HG02623 (cell line): ENCODE results near the gene SUPT4H1.

Experiments
- ATAC-seq: cut with Tn5 transposase; IDR thresholded peaks from one replicate; pipeline ENCODE4 v1.9.1; 2021; ENCODE audit warnings: moderate library complexity; ENCODE audit not compliant: unreplicated experiment

The SUPT4H1 gene

DNA sequence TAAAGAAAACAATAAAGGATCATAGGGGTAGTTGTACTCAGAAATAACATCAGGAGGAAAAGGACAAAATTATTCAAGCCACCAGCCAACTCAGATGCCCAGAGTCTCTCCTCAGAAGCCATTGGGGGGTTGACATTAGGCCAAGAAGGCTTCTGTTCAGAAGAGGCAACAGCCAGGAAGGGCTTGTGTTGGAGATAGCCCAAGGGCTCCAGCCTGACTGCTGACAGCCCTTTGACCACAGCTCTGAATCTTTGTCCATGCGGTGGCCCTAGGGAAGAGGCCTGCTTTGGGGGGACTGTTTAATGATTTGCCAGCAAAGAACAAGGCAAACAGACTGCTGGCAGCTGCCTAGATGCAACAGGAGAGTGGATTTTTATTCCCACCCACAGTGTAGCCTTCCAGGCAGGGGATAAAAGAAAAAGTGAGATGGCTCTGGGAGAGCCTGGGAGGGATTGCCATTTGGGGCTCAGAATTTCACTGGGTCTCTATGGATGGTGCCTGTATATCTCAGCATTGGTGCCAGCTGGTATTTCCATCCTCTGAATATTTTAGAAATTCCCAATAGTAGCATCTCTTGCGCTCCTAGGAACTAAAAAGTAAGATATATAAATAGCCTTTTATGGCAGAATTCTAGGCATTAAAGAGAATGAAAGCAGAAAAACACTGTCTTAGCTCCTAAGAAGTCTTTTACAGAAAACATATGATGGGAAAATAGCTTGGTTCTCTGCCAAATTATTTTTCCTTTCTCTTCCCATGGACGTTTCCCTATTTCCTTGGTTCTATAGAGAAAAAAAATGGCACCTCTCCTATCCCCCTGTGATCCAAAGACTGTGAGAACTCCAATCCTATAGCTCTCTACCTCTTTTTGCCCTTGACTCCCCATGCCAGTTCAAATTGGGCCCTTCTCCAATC lies 29.4 kb upstream of the SUPT4H1 start:
- no peak for ATAC-seq

DNA sequence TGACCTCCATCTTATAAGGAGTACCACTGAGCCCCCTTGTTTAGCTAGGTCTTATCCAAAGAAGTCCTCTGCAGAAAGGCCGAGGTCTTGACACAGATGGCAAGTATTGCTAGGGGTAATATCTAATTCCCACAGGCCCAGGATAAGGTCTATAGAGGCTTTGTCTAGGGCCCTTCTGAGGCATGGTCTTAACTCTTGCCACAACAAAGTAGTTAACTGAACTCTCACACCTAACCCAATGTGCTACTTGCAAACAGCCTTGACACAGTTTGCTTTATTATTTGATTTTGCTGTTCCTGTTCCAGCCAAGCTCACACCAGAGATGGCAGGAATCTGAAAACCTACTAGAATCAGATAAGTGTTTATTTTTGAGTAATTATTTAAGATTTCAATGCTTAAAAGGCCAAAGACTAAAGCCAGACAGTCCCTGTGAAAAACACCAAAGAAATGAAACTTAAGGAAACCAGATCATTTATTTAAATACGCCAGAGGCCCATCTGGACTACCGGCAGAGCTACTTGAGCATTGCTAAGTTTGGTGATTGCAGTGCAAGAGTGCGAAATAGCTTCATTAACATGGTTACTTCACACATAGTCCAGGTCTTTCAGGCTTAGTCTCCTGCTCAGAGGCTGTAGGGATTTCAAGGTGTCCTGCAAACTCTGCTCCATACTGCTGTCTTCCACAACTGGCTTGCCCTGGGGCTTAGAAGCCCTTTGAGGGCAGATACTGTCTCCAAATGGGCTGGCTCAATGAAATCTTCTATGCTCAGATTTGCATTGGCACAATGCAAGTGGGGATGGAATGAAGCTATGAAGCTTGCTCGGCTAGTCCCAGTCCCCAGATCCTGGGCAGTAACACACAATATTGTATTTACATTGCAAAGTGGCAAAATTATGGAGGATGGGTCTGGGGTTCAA lies 28.5 kb upstream of the SUPT4H1 start:
- ATAC-seq = no peak

DNA sequence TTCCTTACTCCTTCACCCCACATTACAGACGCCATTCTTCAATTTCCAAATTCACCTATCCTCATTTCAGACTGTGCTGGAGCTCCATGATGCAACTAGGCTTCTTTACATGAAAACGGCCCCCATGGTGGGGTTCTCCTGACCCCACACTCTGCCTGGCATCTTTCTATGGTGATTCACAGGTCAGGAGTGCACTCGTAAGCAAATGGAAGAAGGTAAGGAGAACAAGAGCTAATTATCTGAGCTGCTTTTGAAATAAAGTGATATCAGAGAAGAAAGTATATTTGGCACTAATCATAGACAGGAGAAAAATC lies 27.5 kb upstream of the SUPT4H1 start:
- no peak for ATAC-seq

DNA sequence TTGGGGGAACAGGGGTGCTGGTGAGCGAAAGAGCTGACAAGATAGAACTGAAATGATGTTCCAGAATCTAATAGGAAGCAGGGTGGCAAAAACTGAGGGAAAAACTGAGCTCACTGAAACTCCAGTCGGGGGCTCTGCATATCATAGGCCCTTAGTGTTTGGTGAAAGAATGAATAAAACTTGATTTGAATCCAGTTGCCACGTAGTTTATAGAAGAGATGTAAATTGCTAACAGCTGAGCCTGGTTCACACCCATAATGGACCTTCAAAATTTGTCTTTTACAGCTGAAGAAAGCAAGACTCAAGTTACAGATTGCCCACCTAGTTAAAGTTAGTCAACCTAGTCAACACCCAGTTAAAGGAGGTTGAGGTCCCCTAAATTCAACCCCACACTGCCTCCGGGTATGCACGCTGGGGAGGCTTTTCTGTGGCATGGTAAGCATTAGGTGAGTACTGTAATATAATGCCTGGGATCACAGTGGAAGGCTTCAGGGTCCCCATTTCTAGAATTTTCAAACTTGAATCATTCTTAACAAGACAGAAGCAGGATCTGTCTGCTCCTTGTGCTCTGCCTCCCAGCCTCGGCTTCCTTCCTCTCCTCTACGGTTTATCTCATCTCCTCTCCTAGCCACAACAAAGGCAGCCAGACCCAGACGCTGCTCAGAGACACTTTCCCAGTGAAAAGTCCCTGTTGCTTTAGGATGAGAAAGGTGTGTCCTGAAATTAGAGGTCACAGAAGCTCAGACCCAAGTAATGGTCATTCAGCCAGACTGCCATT lies 26.9 kb upstream of the SUPT4H1 start:
- ATAC-seq = no peak

DNA sequence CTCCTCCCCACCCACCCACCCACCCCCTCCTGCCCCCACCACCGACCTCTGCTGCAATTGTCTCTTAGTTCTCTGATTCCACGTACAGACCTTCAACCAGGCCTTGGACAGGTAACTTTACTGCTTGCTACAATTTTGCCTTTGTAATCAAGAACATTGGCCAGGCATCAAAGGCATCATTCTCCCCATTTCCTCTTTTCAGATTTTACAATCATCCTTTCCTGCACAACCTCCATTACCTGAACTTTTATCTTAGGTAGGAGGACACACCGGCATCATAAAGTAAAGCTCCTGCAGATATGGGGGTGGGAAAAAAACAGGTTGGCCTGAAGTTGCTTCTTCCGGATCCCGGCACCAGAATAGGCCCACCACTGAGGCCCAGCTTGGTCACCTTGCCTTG lies 25.7 kb upstream of the SUPT4H1 start:
- no peak for ATAC-seq

DNA sequence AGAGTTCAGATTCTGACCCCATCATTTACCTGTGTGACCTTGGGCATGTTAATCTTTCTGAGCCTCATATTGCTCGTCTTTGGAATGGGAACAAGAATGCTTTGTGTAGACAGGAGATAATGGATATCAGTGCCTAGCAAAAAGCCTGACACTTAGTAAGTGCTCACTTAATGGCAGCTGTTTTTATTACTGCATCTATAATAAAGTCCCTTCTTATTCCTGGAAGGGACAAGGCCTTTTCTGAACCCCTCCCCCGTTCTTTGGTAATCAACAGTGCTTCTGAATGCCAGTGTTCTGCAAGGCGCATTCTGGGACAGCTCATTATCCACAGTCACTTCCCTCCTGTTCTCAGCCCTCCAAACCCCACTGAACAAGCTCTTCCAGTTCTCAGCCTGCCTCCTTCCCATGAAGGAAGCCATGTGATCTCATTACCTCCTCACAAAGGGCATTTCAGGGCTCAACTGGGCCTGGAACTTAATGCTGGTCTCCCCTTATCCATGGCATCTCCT lies 25.1 kb upstream of the SUPT4H1 start:
- no peak for ATAC-seq

DNA sequence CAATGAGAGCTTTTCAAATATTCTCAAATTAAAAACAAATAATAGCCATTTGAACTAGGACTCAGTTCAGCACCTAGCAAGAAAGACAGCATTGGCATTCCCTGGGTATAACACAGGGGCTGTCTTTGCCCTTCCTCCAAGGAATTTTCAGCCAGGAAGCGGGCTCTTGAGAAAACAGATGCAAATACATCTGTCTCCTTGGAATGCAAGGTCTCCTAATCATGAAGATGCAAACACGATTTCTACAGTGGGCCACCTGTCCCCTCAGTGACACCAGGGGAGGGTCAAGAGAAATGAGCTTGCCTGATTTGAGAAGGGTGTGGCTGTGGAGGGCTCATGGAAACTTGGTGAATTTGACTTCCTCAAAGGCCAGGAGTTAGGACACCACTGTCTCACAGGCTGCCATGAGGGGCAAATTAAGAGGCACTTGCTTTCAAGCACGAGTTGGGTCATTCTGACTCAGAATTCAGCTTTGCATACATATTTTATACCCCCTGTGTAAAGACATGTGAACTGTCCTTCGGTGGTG lies 24.5 kb upstream of the SUPT4H1 start:
- ATAC-seq = no peak

DNA sequence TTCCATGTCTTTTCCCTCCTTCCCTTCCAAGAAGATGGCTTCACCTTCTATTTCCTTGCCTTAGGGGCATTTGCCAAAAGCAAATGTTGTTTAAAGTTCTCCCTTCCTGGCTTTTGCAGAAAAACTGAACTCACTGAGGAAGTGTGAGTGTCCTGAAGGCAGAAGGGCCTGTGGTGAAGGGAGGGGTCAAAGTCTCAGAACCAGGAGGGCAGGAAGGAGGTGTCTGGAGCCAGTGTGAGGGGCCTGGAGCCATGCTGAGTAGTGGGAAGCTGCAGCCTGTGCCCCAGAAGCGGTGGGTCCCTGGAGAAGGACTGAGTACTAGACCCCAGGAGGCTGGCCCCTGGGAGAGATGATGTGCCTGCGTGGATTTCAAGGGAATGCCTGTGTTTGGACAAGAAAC lies 23.8 kb upstream of the SUPT4H1 start:
- no peak for ATAC-seq

DNA sequence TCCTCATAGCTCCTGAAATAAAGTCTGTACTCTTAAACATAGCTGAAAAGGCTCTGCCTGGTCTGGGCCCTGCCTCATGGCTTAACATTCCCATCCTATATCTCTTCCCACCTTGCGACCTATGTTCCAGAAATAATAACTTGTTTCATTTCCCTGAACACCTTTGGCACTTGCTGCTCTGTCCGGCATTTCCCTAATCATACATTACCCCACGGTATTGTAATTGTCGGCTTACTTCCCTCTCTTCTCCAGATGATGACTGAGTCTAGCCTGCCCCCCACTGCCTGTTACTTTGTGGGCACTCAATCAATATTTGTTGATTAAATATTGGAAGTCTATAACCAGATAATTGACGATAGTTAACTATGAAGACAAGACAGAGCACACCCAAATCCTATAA lies 23.3 kb upstream of the SUPT4H1 start:
- no peak for ATAC-seq

DNA sequence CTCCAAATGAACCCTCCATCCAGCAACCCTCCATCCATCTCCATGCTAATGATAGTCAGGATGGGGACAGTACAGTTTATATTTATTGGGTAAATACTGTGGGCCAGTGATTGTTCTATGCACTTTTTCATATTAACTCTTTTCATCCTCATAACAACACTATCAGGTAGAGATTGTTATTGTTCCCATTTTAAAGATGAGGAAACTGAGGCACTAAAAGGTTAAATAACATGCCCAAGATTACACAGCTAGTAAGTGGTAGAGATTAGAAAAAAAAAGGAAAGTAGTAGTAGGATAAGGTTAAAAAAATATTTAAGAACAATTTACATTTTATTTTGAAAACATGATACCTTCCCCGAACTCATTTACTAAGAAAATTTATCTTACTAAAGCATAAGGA lies 21.9 kb upstream of the SUPT4H1 start:
- ATAC-seq = no peak

DNA sequence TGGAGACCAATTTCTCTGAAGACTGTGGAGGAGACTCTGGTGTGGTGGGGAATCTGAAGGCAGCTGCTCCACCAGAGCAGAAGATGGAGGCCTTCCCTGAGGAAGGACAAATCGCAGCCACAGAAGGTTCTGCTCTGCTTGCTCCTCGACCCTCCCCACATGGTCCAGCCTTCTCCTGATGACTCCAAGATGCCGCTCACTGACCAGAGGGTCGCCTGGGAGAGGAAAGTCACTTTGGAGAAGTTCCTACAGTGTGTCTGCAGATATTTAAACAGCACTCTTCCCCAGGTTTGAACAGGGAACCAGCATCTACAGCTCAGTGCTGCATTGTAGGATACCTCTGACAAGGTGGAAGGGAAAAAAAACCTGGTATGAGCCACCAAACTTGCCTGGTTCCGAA lies 21.0 kb upstream of the SUPT4H1 start:
- ATAC-seq = no peak

DNA sequence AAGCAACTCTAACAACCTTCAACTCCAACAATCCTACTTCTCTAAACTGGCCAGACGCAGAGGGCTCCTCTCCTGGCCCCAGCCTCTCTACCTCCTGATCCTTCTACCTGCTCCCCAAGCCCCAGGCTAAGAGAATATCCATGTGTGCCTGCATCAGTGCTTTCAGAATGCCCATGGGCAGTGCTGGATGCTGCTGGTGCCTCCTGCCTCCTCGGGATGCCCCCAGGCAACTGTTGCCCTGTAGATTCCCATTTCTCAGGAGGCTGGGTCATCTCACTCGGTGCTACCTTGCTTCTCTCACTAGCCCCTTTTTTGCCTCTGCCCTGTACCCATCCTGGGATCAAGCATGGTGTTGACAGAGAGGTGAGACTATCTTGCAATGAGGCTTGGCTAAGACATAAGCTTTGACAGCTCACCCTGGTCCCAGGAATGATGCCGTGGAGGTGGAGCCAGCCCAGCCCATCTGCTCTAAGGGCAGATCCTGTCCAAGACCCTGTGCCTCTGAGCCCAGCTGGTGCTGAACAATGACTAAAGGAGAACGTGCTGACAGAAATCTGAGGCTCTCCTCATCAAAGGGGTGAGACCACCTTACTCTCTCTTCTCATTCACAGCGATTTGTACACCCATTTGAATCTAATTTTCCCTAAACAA lies 19.4 kb upstream of the SUPT4H1 start:
- ATAC-seq = no peak

DNA sequence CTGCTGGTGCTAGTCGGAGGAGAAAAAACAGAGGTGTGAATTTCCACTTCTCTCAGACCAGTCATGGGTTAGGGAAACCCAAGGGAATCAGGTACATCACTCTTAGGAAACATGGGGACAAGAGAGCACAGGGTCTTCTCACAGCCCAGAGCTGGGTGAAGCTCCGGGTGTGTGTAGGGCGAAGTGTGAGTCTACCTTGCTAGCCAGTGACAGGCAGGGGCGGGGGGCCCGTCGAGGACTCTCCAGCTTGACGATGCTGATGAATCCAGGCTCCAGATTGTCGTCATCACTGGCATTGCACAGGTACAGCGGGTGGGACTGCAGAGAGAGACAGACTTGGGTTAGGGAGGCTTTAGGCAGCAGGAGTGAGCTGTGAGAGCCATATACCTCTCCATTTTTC lies 18.7 kb upstream of the SUPT4H1 start:
- ATAC-seq = no peak

DNA sequence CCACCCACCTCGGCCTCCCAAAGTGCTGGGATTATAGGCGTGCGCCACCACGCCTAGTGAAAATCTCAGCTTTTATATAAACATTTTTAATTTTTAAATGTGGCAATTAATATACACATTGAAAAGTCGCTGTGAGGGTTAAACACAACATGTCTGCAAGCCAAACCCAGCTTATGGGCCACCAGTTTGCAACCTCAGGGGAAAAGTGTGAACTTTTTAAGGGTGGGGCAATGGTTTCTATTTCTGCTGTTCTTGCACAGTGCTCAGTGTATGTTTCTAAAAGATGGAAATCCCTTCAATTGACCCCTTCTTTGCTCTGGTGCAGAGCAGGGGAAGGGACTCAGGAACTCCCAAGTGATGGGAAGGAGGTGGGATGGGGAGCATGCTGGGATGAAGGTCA lies 18.3 kb upstream of the SUPT4H1 start:
- no peak for ATAC-seq

DNA sequence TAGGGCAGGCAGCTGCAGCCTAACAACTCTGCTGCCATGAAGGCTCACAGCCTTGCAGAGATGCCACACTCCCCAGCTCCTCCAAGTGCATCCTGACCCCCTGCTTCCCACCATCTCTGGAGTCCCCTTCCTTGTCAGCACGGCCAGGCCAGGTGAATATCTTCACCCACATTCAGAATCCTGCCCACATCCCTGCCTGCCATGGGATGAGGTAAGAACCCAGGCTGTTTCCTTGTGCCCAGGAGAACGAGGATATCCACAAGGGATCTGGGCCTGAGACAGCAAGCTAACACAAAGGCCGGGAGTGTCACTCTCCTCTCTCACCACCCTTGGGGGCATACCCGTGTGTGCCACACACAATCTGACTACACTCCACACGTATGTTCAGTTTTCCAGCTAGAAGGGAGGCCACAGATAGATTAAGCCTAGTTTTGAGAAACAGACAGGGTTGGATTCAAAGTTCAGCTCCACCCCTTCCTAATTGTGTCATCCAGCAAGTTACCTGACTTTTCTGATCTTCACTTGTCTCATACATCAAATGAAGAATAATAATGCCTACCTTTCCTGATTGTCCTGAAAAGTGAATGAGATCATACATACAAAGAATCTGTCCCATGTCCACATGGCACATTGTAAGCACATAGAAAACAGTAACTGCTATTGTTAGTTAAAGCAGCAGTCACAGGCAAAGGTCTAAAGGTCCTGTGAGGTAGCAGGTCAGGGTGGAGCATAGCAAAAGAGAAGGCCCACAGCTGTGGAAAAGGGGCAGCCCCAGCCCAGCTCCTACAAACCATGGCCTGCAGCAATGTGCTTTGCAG lies 17.4 kb upstream of the SUPT4H1 start:
- no peak for ATAC-seq

DNA sequence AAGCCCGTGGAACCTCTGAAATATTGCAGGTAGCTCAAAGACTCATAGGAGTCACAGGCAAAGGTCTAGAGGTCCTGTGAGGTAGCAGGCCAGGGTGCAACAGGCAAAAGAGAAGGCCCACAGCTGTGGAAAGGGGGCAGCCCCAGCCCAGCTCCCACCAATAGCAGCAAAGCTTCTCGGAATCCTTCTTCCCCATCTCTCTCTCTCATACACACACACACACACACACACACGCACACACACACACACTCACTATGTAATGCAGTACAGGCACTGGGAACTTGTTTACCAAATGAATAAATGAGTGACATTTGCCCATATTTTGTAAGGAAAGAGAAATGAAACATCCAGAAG lies 16.8 kb upstream of the SUPT4H1 start:
- ATAC-seq = no peak

DNA sequence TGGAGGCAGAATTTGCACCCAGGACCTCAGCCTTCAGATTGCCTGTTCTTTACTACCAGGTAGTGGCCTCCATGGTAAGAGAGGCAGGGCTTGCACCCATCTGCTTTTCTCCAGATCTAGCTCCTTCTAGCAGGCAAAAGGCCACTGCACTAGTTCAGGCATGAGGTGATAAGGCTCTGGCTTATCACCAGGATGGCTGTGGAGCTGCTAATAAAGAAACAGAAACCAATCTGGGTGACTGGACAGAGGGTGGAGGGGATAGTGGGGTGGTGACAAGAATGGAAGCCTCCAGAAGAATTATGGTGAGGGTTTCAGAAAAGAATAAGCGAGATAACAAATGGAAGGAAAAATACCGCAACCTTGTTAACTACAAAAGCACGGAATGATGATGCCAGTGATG lies 15.5 kb upstream of the SUPT4H1 start:
- no peak for ATAC-seq

DNA sequence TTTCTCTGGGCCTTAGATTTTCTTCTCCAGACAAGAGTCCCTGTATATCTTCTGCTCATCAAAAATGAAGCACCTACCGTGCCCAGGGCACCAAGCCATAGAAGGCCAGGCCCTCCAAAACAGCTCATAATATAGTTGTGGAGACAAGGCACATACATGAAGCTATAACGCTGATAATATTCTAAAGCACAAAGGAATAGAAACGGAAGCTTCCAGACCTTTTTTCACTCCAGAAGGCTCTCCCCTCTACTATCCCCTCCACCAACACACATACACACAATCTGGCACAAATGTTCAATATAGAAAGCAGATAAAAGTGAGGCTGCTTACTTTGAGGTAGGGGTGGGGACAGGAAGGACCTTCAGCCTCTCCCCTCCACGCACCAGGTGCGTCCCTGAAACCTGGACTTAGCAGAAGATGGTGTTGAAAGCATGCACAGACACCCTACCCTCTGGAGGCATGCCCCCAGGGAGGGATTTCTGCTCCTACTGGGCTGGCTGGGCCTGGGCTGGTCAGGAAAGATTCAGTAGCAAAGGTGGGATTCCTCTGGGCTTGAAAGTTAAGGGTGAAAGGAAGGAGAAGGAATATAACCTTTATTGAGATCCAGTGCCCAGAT lies 14.1 kb upstream of the SUPT4H1 start:
- ATAC-seq = no peak
